Karpas-422 (cell line): ENCODE results near the gene SLC12A6. TPM values are rescaled to one million over a fixed set of nuclear protein-coding genes. Genes with fewer than 3 reads are reported as not detected.

Experiments
- DNase-seq: peaks from one replicate; pipeline ENCODE4 v3.0.0-alpha.2; 2015
- H2AFZ ChIP-seq: fragments of 200-600 bp; sonication (generic); 2 replicates; pipeline ENCODE4 v1.6.1; 2014; ENCODE audit warnings: antibody characterized with exemption, low read length, mixed read lengths
- H3K27ac ChIP-seq: fragments of 200-600 bp; sonication (generic); 2 replicates; pipeline ENCODE4 v1.5.1; 2014; ENCODE audit warnings: mild to moderate bottlenecking, low read length, moderate library complexity
- H3K27me3 ChIP-seq: fragments of 200-600 bp; sonication (generic); 2 replicates; pipeline ENCODE4 v1.6.1; 2014; ENCODE audit warnings: low read length, mixed read lengths
- H3K36me3 ChIP-seq: fragments of 200-600 bp; sonication (generic); 2 replicates; pipeline ENCODE4 v1.6.1; 2014; ENCODE audit warnings: low read length, mixed read lengths; ENCODE audit not compliant: insufficient read depth
- H3K4me1 ChIP-seq: fragments of 200-600 bp; sonication (generic); 2 replicates; pipeline ENCODE4 v1.6.1; 2014; ENCODE audit warnings: mild to moderate bottlenecking, low read length, mixed read lengths
- H3K4me2 ChIP-seq: fragments of 200-600 bp; sonication (generic); 2 replicates; pipeline ENCODE4 v1.6.1; 2014; ENCODE audit warnings: low read length, low read depth, mild to moderate bottlenecking; ENCODE audit not compliant: poor library complexity, severe bottlenecking
- H3K4me3 ChIP-seq: fragments of 200-600 bp; sonication (generic); 2 replicates; pipeline ENCODE4 v1.5.1; 2014; ENCODE audit warnings: mild to moderate bottlenecking, antibody characterized with exemption, low read length, mixed read lengths
- H3K79me2 ChIP-seq: fragments of 200-600 bp; sonication (generic); 2 replicates; pipeline ENCODE4 v1.6.1; 2014; ENCODE audit warnings: mild to moderate bottlenecking, low read length, mixed read lengths
- H3K9ac ChIP-seq: fragments of 200-600 bp; sonication (generic); 2 replicates; pipeline ENCODE4 v1.6.0; 2014; ENCODE audit warnings: low read length
- H3K9me2 ChIP-seq: fragments of 200-600 bp; sonication (generic), shearing (Covaris generic); replicated peaks from 2 replicates; pipeline ENCODE4 v1.6.0; 2014; ENCODE audit warnings: mild to moderate bottlenecking, low read length, moderate library complexity; ENCODE audit not compliant: insufficient read depth
- H3K9me3 ChIP-seq: fragments of 300-700, 200-600 bp; sonication (generic); 2 replicates; pipeline ENCODE4 v1.6.1; 2014; ENCODE audit warnings: low read length, mixed read lengths
- H4K20me1 ChIP-seq: fragments of 200-600 bp; sonication (generic); 2 replicates; pipeline ENCODE4 v1.6.1; 2014; ENCODE audit warnings: mild to moderate bottlenecking, antibody characterized with exemption, low read length, low read depth; ENCODE audit not compliant: insufficient read depth
- total RNA-seq: library from RNA; depleted of rRNA; stranded (reverse); fragments of >200 nt; shearing (Covaris generic); gene quantifications from 2 replicates; pipeline ENCODE4 v1.2.3, GENCODE V29; 2014; ENCODE audit warnings: low replicate concordance

SLC12A6 gene
- total RNA-seq, 1 experiment from 2014 or later: 1.6 TPM

DNA sequence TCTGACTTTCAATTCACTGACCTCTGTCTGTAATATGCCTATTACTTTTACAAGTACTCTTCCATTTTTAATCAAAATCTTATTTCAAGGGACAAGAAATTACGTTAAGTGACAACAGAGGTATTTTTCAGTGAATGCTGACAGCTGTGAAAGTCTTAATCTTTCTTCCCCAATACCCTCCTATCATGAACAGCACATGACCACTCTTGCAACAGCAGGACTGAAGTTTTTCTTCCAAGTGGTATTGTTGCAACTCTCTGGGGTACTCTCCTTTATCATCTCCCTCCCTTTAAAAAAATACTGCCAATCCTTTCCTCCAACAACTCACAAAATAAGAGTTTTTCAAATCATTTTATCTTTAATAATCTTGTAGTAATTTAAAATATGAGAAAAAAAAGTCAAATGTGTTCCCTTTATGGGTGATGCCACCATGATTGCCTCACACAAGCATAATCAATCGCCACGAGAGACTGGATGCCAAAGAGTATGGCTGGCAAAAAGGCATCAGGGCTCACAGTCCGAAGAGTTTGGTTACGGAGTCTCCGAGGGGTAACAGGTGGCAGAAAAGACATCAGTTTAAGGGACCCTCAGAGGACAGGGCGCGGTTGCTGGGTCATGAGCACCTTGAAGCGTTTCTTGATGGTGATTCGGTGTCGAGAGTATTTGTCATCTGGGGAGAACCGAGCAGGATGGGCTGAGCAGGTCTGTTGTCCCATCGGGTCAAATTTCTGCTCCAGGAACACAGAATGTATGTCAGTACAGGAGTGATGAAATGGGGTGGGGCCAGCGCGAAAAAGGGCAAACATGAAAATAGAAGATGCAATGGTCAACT, 4.0 kb upstream of the SLC12A6 start:
- H3K4me2 ChIP-seq: peak overlapping the region; percentile 77
- peaks cover 22% of the 10 kb centered on the region for H3K79me2 ChIP-seq
- no peaks in the 10 kb centered on the region for H3K9me3 ChIP-seq
- H2AFZ ChIP-seq: no peak overlapping the region
- H4K20me1 ChIP-seq: no peaks in the 10 kb centered on the region
- H3K36me3 ChIP-seq: no peaks in the 10 kb centered on the region
- no peaks in the 10 kb centered on the region for H3K27me3 ChIP-seq
- H3K9me2 ChIP-seq: no peaks in the 10 kb centered on the region
- no peak overlapping the region for H3K27ac ChIP-seq
- H3K4me3 ChIP-seq: peak overlapping the region; percentile 95
- H3K4me1 ChIP-seq: peaks cover 26% of the 10 kb centered on the region
- peak overlapping the region; percentile 90 for H3K9ac ChIP-seq
- peak; percentile 23 for DNase-seq

DNA sequence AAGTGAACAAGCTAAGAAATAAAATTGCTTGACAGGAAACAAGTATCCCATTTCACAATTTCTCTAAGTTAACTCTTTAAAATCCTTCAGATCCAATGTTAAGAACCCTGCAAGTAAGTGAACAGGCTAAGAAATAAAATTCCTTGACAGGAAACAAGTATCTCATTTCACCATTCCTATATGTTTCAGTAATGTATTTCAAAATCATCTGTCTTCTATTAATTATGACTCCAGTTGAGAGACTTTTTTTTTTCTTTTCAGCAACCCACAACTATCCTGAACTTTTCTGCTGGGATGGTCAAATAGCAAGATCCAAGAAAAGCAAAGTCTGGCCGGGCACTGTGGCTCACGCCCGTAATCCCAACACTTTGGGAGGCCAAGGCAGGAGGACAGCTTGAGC, 2.4 kb upstream of the SLC12A6 start:
- no peak overlapping the region for H3K4me3 ChIP-seq
- DNase-seq: no peak
- no peak overlapping the region for H2AFZ ChIP-seq
- no peaks in the 10 kb centered on the region for H3K9me2 ChIP-seq
- no peak overlapping the region for H3K4me2 ChIP-seq
- no peaks in the 10 kb centered on the region for H3K27me3 ChIP-seq
- H3K9ac ChIP-seq: no peak overlapping the region
- H3K36me3 ChIP-seq: no peaks in the 10 kb centered on the region
- H3K4me1 ChIP-seq: peaks cover 36% of the 10 kb centered on the region
- H3K79me2 ChIP-seq: peaks cover 22% of the 10 kb centered on the region
- peak overlapping the region; percentile 16; the same call in 1 of the 2 replicates for H3K27ac ChIP-seq
- no peaks in the 10 kb centered on the region for H3K9me3 ChIP-seq
- no peaks in the 10 kb centered on the region for H4K20me1 ChIP-seq

DNA sequence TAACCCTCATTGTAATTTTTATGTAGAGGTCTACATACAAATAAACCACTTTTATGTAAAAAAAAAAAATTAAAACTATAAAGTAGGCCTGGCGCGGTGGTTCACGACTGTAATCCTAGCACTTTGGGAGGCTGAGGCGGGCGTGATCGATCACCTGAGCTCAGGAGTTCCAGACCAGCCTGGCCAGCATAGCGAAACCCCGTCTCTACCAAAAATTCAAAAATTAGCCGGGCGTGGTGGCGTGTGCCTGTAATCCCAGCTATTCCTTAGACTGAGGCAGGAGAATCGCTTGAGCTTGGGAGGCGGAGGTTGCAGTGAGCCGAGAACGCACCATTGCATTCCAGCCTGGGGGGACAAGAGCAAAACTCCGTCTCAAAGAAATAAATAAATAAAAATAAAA, 766 bp upstream of the SLC12A6 start:
- no peak for DNase-seq
- H3K9me2 ChIP-seq: no peaks in the 10 kb centered on the region
- 0 out of 2 replicates have a peak overlapping the region, but pooled peaks have one; percentile 57 for H2AFZ ChIP-seq
- H3K27ac ChIP-seq: no peak overlapping the region
- H3K4me2 ChIP-seq: peak overlapping the region; percentile 88
- H3K4me1 ChIP-seq: peaks cover 36% of the 10 kb centered on the region
- no peaks in the 10 kb centered on the region for H3K9me3 ChIP-seq
- H3K79me2 ChIP-seq: peaks cover 22% of the 10 kb centered on the region
- H3K36me3 ChIP-seq: no peaks in the 10 kb centered on the region
- peak overlapping the region; percentile 91 for H3K4me3 ChIP-seq
- H3K27me3 ChIP-seq: no peaks in the 10 kb centered on the region
- no peaks in the 10 kb centered on the region for H4K20me1 ChIP-seq
- peak overlapping the region; percentile 52 for H3K9ac ChIP-seq

DNA sequence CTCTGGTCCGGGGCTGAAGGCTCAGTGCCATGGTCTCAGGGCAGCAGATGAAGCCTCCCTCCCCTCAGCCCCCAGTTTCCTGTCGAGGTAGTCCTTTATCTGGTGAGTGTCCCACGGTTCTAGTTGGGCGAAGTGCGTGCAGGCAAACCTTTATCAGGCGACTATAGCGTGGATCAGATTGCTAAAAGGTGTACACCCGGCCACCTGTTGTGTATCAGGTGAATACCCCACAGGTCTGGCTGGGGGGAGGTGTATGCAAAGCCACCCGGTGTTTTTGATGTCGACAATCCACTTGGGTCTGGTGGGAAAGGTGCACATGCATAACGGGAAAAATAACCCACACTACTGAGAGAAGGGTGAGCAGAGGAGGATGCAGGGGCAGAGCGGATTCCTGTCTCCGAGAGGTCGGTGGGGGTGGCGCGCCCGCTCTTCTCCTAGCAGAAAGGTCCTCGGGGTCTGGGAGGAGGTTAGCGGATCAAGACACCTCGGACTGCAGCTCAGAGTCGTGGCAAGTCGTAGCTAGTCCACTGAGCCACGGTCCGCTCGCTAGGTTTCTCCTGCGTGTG, 507 bp downstream of the SLC12A6 start:
- Histone ChIP-seq H3K9ac (peak overlapping the region; percentile 71), H3K4me2 (peak overlapping the region; percentile 88), H3K79me2 (peaks cover 14% of the 10 kb centered on the region), H3K9me3 (no peaks in the 10 kb centered on the region), H3K36me3 (no peaks in the 10 kb centered on the region), H2AFZ (peak overlapping the region; percentile 90), H3K27me3 (no peaks in the 10 kb centered on the region), H3K4me3 (peak overlapping the region; percentile 91), H3K4me1 (peaks cover 36% of the 10 kb centered on the region), H4K20me1 (no peaks in the 10 kb centered on the region), H3K27ac (no peak overlapping the region), H3K9me2 (no peaks in the 10 kb centered on the region)
- no peak for DNase-seq

DNA sequence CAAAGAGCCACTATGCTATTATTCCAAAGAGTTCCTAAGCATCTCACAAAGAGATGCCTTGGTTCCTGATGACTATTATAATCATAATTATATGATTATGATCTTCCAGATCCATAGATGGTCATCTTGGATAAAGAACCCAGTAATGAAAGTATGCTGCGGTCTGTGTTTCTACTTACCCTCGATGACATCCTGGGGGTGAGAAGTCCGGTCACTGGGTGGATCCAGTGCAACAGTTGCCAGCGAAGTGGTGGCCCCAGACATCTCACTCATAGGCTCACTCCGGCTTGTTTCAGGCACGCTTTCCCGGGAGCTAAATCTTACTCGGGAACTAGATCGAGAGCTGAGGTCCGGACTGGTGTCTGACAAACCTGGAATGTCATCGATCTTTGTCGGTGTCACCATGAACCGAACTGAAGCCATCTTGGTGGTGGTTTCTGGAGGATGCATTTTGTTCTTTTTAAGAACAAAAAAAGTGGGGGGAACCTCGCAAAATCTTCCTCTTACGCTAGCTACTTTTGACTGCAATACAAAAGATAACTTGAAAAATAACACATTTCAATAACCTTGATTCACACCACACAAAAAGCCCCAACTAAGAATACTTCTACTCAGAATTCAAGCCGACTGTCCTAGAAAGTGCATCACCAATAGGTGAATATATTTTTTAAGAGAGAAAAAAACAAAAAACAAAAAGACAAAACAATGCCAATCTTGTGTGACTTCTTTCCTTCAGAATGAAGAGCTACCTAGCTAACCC, 1.2 kb downstream of the SLC12A6 start:
- no peak for DNase-seq
- no peak overlapping the region for H2AFZ ChIP-seq
- H3K9me2 ChIP-seq: no peaks in the 10 kb centered on the region
- H3K79me2 ChIP-seq: peaks cover 7% of the 10 kb centered on the region
- no peak overlapping the region for H3K27ac ChIP-seq
- H3K27me3 ChIP-seq: no peaks in the 10 kb centered on the region
- peaks cover 29% of the 10 kb centered on the region for H3K4me1 ChIP-seq
- peak overlapping the region; percentile 91; the same call in 1 of the 2 replicates for H3K4me3 ChIP-seq
- H3K36me3 ChIP-seq: no peaks in the 10 kb centered on the region
- H3K4me2 ChIP-seq: peak overlapping the region; percentile 88
- no peaks in the 10 kb centered on the region for H4K20me1 ChIP-seq
- H3K9ac ChIP-seq: 0 out of 2 replicates have a peak overlapping the region, but pooled peaks have one; percentile 71
- no peaks in the 10 kb centered on the region for H3K9me3 ChIP-seq

DNA sequence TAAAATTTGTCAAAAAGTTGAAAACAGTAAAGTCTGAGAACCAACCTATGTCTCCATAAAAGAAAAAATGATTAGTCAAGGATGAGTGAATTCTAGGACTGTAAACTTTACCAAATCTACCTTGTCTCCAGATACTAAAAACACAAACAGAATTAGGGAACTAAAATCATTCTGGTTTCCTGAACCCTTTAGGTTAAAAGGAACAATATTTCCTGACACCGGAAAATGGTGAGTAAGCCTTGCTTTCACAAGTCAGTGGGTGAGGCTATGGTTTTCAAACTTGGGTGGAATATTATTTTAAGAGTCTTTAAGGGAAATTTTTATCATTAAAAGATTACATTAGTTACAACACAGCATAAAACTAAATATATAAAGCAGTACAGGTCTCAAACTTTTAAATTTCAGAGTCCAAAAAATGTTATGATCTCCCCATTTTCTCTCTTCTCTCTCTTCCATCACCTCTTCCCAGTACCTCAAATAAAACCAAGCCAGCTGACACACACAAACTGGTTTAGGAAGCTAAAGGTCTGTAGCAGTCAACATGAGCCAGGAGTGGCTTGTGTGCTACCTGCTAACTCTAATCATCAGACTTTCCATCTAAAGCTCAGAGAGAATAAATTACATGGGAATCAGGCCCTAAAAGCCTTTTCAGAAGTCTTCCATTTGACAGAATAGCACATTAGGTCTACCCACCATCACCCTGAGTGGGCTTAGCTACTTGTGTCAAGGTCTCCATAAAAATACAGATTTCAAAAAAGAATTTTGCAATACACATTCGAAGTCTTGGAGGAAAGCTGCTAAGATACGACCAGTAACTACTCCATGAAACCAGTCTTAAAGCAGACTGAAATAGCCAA, 2.2 kb downstream of the SLC12A6 start:
- no peak overlapping the region for H3K4me2 ChIP-seq
- H4K20me1 ChIP-seq: no peaks in the 10 kb centered on the region
- H3K9ac ChIP-seq: no peak overlapping the region
- no peaks in the 10 kb centered on the region for H3K9me2 ChIP-seq
- H3K79me2 ChIP-seq: no peaks in the 10 kb centered on the region
- H3K27me3 ChIP-seq: no peaks in the 10 kb centered on the region
- H3K9me3 ChIP-seq: no peaks in the 10 kb centered on the region
- no peaks in the 10 kb centered on the region for H3K36me3 ChIP-seq
- no peak overlapping the region for H3K27ac ChIP-seq
- no peak overlapping the region for H2AFZ ChIP-seq
- DNase-seq: no peak
- no peak overlapping the region for H3K4me3 ChIP-seq
- H3K4me1 ChIP-seq: peaks cover 28% of the 10 kb centered on the region

GRCh38 chr15:34334672-34335071, 2.9 kb downstream of the SLC12A6 start:
- Histone ChIP-seq H2AFZ (no peak overlapping the region), H3K4me1 (peaks cover 27% of the 10 kb centered on the region), H3K36me3 (no peaks in the 10 kb centered on the region), H3K9me3 (no peaks in the 10 kb centered on the region), H3K27ac (no peak overlapping the region), H3K79me2 (no peaks in the 10 kb centered on the region), H4K20me1 (no peaks in the 10 kb centered on the region), H3K9ac (no peak overlapping the region), H3K27me3 (no peaks in the 10 kb centered on the region), H3K4me3 (no peak overlapping the region), H3K9me2 (no peaks in the 10 kb centered on the region), H3K4me2 (no peak overlapping the region)
- no peak for DNase-seq
